NCI-H526 (cell line): ENCODE measurements around the gene NINJ1.
"Not testable (repeated sequence)": the region's sequence is repeated elsewhere in the genome, so short reads cannot be mapped to it uniquely, and the experiment has no call there.

Experiments
- DNase-seq, 2 experiments: peaks; one replicate each; lab custom pipeline; 2025; lab: John Stamatoyannopoulos, UW

NINJ1 gene

GRCh38 chr9:93119703-93119952, 14.4 kb downstream of the NINJ1 start:
- DNase-seq: no peak

- no peak for DNase-seq
Measured at GRCh38 chr9:93118863-93119702, 15.0 kb downstream of the NINJ1 start.

GRCh38 chr9:93117924-93118862, 15.9 kb downstream of the NINJ1 start:
- no peak for DNase-seq

GRCh38 chr9:93117521-93117920, 16.5 kb downstream of the NINJ1 start:
- DNase-seq: not testable (repeated sequence)

GRCh38 chr9:93116072-93116961, 17.7 kb downstream of the NINJ1 start:
- no peak for DNase-seq

GRCh38 chr9:93115486-93116071, 18.5 kb downstream of the NINJ1 start:
- DNase-seq: no peak

- DNase-seq: no peak
Measured at GRCh38 chr9:93114984-93115335, 19.1 kb downstream of the NINJ1 start.

GRCh38 chr9:93114169-93114983, 19.7 kb downstream of the NINJ1 start:
- DNase-seq: no peak

- DNase-seq: no peak
Measured at GRCh38 chr9:93112864-93113389, 21.1 kb downstream of the NINJ1 start.

GRCh38 chr9:93112116-93112863, 21.8 kb downstream of the NINJ1 start:
- DNase-seq: no peak

- DNase-seq: no peak
Measured at GRCh38 chr9:93111371-93112115, 22.5 kb downstream of the NINJ1 start.

GRCh38 chr9:93111001-93111370, 23.1 kb downstream of the NINJ1 start:
- DNase-seq: no peak

- DNase-seq: no peak
Measured at GRCh38 chr9:93110311-93110855, 23.7 kb downstream of the NINJ1 start.

- no peak for DNase-seq
Measured at GRCh38 chr9:93108291-93109041, 25.6 kb downstream of the NINJ1 start.

GRCh38 chr9:93107825-93108161, 26.3 kb downstream of the NINJ1 start:
- DNase-seq: no peak

GRCh38 chr9:93107151-93107824, 26.8 kb downstream of the NINJ1 start:
- no peak for DNase-seq

- no peak for DNase-seq
Measured at GRCh38 chr9:93105620-93106019, 28.4 kb downstream of the NINJ1 start.

- DNase-seq: not testable (repeated sequence)
Measured at GRCh38 chr9:93101086-93101485, 33.0 kb downstream of the NINJ1 start.
